Stromal cell of bone marrow (primary cell): ENCODE measurements around the gene ANKMY1.

ENCODE experiments used
- DNase-seq: peaks from one replicate; pipeline ENCODE4 v3.0.0-alpha.2; 2012; ENCODE audit warnings: low read depth

The ANKMY1 gene

GRCh38 chr2:240579771-240580614 is 22.2 kb upstream of the ANKMY1 start:
- peak; percentile 60 for DNase-seq

- DNase-seq, result no peak
These were observed 21.4 kb upstream of the ANKMY1 start for GRCh38 chr2:240579071-240579762.

GRCh38 chr2:240578488-240578887 is 20.7 kb upstream of the ANKMY1 start:
- no peak for DNase-seq

- DNase-seq, result no peak
These were observed 20.3 kb upstream of the ANKMY1 start for GRCh38 chr2:240578110-240578450.

GRCh38 chr2:240577281-240578109 is 19.7 kb upstream of the ANKMY1 start:
- no peak for DNase-seq

- no peak for DNase-seq
These were observed 18.8 kb upstream of the ANKMY1 start for GRCh38 chr2:240576436-240577205.

GRCh38 chr2:240576036-240576435 is 18.2 kb upstream of the ANKMY1 start:
- no peak for DNase-seq

- DNase-seq, result no peak
These were observed 17.5 kb upstream of the ANKMY1 start for GRCh38 chr2:240575101-240575965.

GRCh38 chr2:240574386-240575100 is 16.8 kb upstream of the ANKMY1 start:
- DNase-seq, result no peak

GRCh38 chr2:240573516-240574385 is 16.0 kb upstream of the ANKMY1 start:
- DNase-seq, result no peak

- no peak for DNase-seq
These were observed 15.3 kb upstream of the ANKMY1 start for GRCh38 chr2:240573071-240573515.

GRCh38 chr2:240572141-240573031 is 14.6 kb upstream of the ANKMY1 start:
- no peak for DNase-seq

GRCh38 chr2:240571314-240571973 is 13.7 kb upstream of the ANKMY1 start:
- DNase-seq, result no peak

- DNase-seq, result no peak
These were observed 12.9 kb upstream of the ANKMY1 start for GRCh38 chr2:240570531-240571313.

- DNase-seq, result no peak
These were observed 12.3 kb upstream of the ANKMY1 start for GRCh38 chr2:240569998-240570530.

- DNase-seq, result no peak
These were observed 11.8 kb upstream of the ANKMY1 start for GRCh38 chr2:240569523-240569997.
